Panc1 (cell line): ENCODE measurements around the gene HSPB7. TPM values are rescaled to one million over a fixed set of nuclear protein-coding genes. Genes with fewer than 3 reads are reported as not detected.
A peak's percentile ranks its signal among the peaks of the same experiment; 100 is the strongest.

ENCODE experiments used
- ATAC-seq: fragments of 200-7000 bp; cut with Tn5 transposase; 2 replicates; pipeline ENCODE4 v1.9.1; 2020; ENCODE audit warnings: mild to moderate bottlenecking, moderate library complexity
- BruUV-seq: library from RNA; stranded (reverse); fragments of 400-500 nt; replicated peaks from 2 replicates; lab custom pipeline; 2021; lab: Mats Ljungman, UMichigan
- CTCF ChIA-PET: fragments of 300-600 bp; sonication (Branson Sonifier 250); formaldehyde crosslinking; loops from one replicate; lab custom pipeline; 2022; ENCODE audit warnings: antibody characterized with exemption; lab: Charles Lee
- POLR2A ChIA-PET: fragments of 300-600 bp; sonication (Branson Sonifier 250); formaldehyde crosslinking; loops from one replicate; lab custom pipeline; 2022; ENCODE audit warnings: antibody characterized with exemption; lab: Charles Lee
- DNase-seq: peaks from one replicate; pipeline ENCODE4 v3.0.0-alpha.2; 2010; ENCODE audit warnings: low read depth, low spot score
- H3K27ac ChIP-seq: 2 replicates; pipeline ENCODE4 v1.5.1; 2011; ENCODE audit warnings: mild to moderate bottlenecking, low read length, inconsistent platforms
- H3K27me3 ChIP-seq: fragments of 200-500 bp; sonication (Bioruptor generic); 2 replicates; pipeline ENCODE4 v1.6.0; 2014; ENCODE audit warnings: low read length, inconsistent platforms; ENCODE audit not compliant: control insufficient read depth, insufficient read depth
- H3K36me3 ChIP-seq: fragments of 200-500 bp; sonication (Bioruptor generic); 2 replicates; pipeline ENCODE4 v1.5.1; 2014; ENCODE audit warnings: inconsistent platforms, mild to moderate bottlenecking, low read length, moderate library complexity; ENCODE audit not compliant: control insufficient read depth, insufficient read depth
- H3K4me1 ChIP-seq: 2 replicates; pipeline ENCODE4 v1.5.1; 2011; ENCODE audit warnings: inconsistent platforms, mild to moderate bottlenecking, low read length, moderate library complexity; ENCODE audit not compliant: control insufficient read depth, insufficient read depth
- H3K4me3 ChIP-seq, 2 experiments: 2 replicates each; pipeline ENCODE4 v1.5.1; 2011 to 2012; ENCODE audit warnings: low read depth in 2 of 2, low read length in 2 of 2, mild to moderate bottlenecking in 2 of 2, inconsistent platforms in 1 of 2, moderate library complexity in 1 of 2
- H3K9me3 ChIP-seq: fragments of 200-500 bp; sonication (Bioruptor generic); 2 replicates; pipeline ENCODE4 v1.5.1; 2014; ENCODE audit warnings: low read depth, mild to moderate bottlenecking, inconsistent platforms, low read length, moderate library complexity; ENCODE audit not compliant: control insufficient read depth, insufficient read depth
- CTCF ChIP-seq: fragments of 450-650 bp; IDR thresholded peaks from 2 replicates; pipeline ENCODE4 v1.5.1; 2017; ENCODE audit warnings: mild to moderate bottlenecking
- POLR2AphosphoS5 ChIP-seq: IDR thresholded peaks from 2 replicates; pipeline ENCODE4 v1.6.1; 2012; ENCODE audit warnings: mild to moderate bottlenecking, low read depth, low read length, moderate library complexity
- REST ChIP-seq, 2 experiments: IDR thresholded peaks; 2 replicates each; pipeline ENCODE4 v1.6.1; 2011 to 2012; ENCODE audit warnings: low read depth in 2 of 2, control low read depth in 1 of 2, low read length in 1 of 2, mild to moderate bottlenecking in 1 of 2, moderate library complexity in 1 of 2; ENCODE audit not compliant: insufficient read depth in 1 of 2
- SIN3A ChIP-seq: IDR thresholded peaks from 2 replicates; pipeline ENCODE4 v1.6.1; 2012; ENCODE audit warnings: low read depth, mild to moderate bottlenecking, low read length, moderate library complexity, borderline replicate concordance; ENCODE audit not compliant: insufficient read depth
- TCF7L2 ChIP-seq: IDR thresholded peaks from 2 replicates; pipeline ENCODE4 v1.6.1; 2011; ENCODE audit warnings: mild to moderate bottlenecking, low read depth, low read length, inconsistent platforms
- in situ Hi-C: cut with HindIII; loops from 2 replicates; pipeline ENCODE4 v1.10.0; 2016; ENCODE audit warnings: low sequenced_read_pairs, low pct_unique_long_range_greater_than_20kb
- intact Hi-C: fragments of 100-400 bp; cut with micrococcal nuclease; formaldehyde crosslinking; loops from one replicate; pipeline ENCODE4 v1.10.0; 2022; ENCODE audit not compliant: unreplicated experiment
- total RNA-seq: library from RNA; stranded (reverse); gene quantifications from one replicate; pipeline ENCODE4 v1.2.1, GENCODE V29; 2021; ENCODE audit not compliant: unreplicated experiment

HSPB7 gene
- total RNA-seq, 1 experiment from 2014 or later = 0.10 TPM

GRCh38 chr1:16014509-16015482 lies 3.0 kb downstream of the HSPB7 start:
- ChIA-PET CTCF (no interaction called here), POLR2A (no interaction called here)
- Histone ChIP-seq H3K4me1 (peaks cover 38% of the 10 kb centered on the region), H3K4me3 (no peak overlapping the region), H3K36me3 (no peaks in the 10 kb centered on the region), H3K9me3 (no peaks in the 10 kb centered on the region), H3K27ac (peak overlapping the region; percentile 44; the same call in 1 of the 2 replicates), H3K27me3 (no peaks in the 10 kb centered on the region)
- no peak for TF ChIP-seq TCF7L2
- TF ChIP-seq REST (IDR thresholded peaks at IDR 0.05; ENCODE audit: insufficient read depth in 1 of 2, low read depth in 2 of 2, low read length in 1 of 2) = no peak
- TF ChIP-seq CTCF = no peak
- TF ChIP-seq SIN3A = no peak
- no peak for TF ChIP-seq POLR2AphosphoS5
- intact Hi-C loops = no loop called here
- BruUV-seq = no TSS peak
- ATAC-seq (peak; percentile 22; the same call in 1 of the 2 replicates), DNase-seq (no peak)
- in situ Hi-C loops = no loop called here

- DNase-seq = no peak
- no peak overlapping the region for H3K4me3 ChIP-seq
- H3K27me3 ChIP-seq = no peaks in the 10 kb centered on the region
- no peak for TF ChIP-seq TCF7L2
- no peak for TF ChIP-seq REST (IDR thresholded peaks at IDR 0.05; ENCODE audit: insufficient read depth in 1 of 2, low read depth in 2 of 2, low read length in 1 of 2)
- TF ChIP-seq CTCF = no peak
- TF ChIP-seq SIN3A = no peak
- no peak for TF ChIP-seq POLR2AphosphoS5
- 0 out of 2 replicates have a peak overlapping the region, but pooled peaks have one; percentile 1 for H3K27ac ChIP-seq
- in situ Hi-C loops = no loop called here
- intact Hi-C loops = no loop called here
- ATAC-seq = no peak
- ChIA-PET CTCF (no interaction called here), POLR2A (no interaction called here)
- peaks cover 34% of the 10 kb centered on the region for H3K4me1 ChIP-seq
- BruUV-seq = no TSS peak
- H3K36me3 ChIP-seq = no peaks in the 10 kb centered on the region
- no peaks in the 10 kb centered on the region for H3K9me3 ChIP-seq
Measured at GRCh38 chr1:16013908-16014258, 4.0 kb downstream of the HSPB7 start.
